ENCODE results near the gene ABHD18.

The ABHD18 gene

GRCh38 chr4:128068918-128069317, 103.7 kb downstream of the ABHD18 start:
- no peak for TF ChIP-seq ZNF565 (CRISPR knock-in tag; conservative IDR thresholded peaks at IDR 0.05; ENCODE audit: low read depth)
- TF ChIP-seq CREB5 (CRISPR knock-in tag; IDR thresholded peaks at IDR 0.05; ENCODE audit: low read depth), result no peak
- peak; percentile 89 for ATAC-seq

DNA sequence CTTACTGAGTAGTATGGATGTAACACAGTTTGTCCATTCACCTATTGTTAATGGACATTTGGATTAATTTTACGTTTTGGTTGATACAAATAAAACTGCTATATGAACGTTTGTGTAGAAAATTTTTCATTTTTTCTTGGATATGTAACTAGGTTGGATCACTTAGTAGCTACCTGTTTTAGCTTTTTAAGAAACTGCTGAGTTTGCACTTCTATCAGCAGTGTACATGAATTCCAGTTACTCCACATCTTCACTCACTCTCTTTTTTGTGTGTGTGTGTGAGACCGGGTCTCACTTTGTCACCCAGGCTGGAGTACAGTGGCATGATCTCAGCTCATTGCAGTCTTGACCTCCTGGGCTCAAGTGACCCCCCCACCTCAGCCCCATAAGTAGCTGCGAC, 111.3 kb downstream of the ABHD18 start:
- ATAC-seq, result no peak

More for the DNA sequence above, 111.3 kb downstream of the ABHD18 start:
- TF ChIP-seq, protein P1, sequence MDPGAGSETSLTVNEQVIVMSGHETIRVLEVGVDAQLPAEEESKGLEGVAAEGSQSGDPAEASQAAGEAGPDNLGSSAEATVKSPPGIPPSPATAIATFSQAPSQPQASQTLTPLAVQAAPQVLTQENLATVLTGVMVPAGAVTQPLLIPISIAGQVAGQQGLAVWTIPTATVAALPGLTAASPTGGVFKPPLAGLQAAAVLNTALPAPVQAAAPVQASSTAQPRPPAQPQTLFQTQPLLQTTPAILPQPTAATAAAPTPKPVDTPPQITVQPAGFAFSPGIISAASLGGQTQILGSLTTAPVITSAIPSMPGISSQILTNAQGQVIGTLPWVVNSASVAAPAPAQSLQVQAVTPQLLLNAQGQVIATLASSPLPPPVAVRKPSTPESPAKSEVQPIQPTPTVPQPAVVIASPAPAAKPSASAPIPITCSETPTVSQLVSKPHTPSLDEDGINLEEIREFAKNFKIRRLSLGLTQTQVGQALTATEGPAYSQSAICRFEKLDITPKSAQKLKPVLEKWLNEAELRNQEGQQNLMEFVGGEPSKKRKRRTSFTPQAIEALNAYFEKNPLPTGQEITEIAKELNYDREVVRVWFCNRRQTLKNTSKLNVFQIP (CRISPR knock-in tag; IDR thresholded peaks at IDR 0.05; ENCODE audit: borderline replicate concordance, low read depth), result no peak
- TF ChIP-seq ZNF70 (CRISPR knock-in tag; IDR thresholded peaks at IDR 0.05) (no peak), ARNTL (CRISPR knock-in tag; IDR thresholded peaks at IDR 0.05; ENCODE audit: borderline replicate concordance, low read depth) (no peak), ZNF565 (CRISPR knock-in tag; conservative IDR thresholded peaks at IDR 0.05; ENCODE audit: low read depth) (no peak), PPARA (CRISPR knock-in tag; IDR thresholded peaks at IDR 0.05; ENCODE audit: borderline replicate concordance) (no peak), TSHZ2 (CRISPR knock-in tag; IDR thresholded peaks at IDR 0.05) (no peak), ZNF8 (CRISPR knock-in tag; IDR thresholded peaks at IDR 0.05) (no peak), ISL1 (CRISPR knock-in tag; IDR thresholded peaks at IDR 0.05) (no peak), ZFP30 (CRISPR knock-in tag; IDR thresholded peaks at IDR 0.05) (no peak)
